Measurements from ENCODE around the gene AFF3. TPM values are rescaled to one million over a fixed set of nuclear protein-coding genes. Genes with fewer than 3 reads are reported as not detected.
A peak's percentile ranks its signal among the peaks of the same experiment; 100 is the strongest.

Gene AFF3
- total and polyA plus RNA-seq, 12 donors, result 0.39 to 16.9 (median 7.0) TPM

DNA sequence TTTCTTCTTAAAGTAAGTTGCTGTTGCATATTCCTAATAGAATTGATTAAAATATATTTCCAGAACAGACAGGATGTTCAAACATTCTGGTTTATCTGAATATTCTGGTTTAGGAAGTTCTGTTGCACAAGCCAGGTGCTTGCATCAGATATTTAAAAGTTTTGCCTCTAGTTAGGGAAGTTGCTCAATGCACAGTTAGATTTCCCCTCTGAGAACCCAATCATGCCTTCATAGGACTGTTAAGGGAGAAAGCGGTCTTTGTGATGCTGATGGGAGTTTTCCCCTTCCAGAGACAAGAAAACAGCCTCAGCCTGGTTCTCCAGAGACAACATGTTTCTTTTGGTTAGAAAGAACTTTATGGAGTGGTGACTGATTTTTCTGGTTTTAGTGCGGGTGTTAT is 587.0 kb downstream of the AFF3 start:
- Histone ChIP-seq H3K4me3 (no peak overlapping the region), H3K9me3 (no peaks in the 10 kb centered on the region), H3K36me3 (peaks cover 0 to 36% (median 0%) of the 10 kb centered on the region in 9 donors), H3K27me3 (no peaks in the 10 kb centered on the region), H3K4me1 (peaks cover 0 to 7% (median 0%) of the 10 kb centered on the region in 9 donors), H3K27ac (no peak overlapping the region)
- WGBS, 2 donors, result 85 to 90% methylated on average over 2 of the region's 2 CpGs
- no peak for ATAC-seq
- intact Hi-C loops (cut with DNase I), result loop anchor here (5.0 to 10.0 kb wide), 8 partner anchors 169 to 829 kb away; no protein-coding TSS in a partner anchor
- TF ChIP-seq, protein P1, sequence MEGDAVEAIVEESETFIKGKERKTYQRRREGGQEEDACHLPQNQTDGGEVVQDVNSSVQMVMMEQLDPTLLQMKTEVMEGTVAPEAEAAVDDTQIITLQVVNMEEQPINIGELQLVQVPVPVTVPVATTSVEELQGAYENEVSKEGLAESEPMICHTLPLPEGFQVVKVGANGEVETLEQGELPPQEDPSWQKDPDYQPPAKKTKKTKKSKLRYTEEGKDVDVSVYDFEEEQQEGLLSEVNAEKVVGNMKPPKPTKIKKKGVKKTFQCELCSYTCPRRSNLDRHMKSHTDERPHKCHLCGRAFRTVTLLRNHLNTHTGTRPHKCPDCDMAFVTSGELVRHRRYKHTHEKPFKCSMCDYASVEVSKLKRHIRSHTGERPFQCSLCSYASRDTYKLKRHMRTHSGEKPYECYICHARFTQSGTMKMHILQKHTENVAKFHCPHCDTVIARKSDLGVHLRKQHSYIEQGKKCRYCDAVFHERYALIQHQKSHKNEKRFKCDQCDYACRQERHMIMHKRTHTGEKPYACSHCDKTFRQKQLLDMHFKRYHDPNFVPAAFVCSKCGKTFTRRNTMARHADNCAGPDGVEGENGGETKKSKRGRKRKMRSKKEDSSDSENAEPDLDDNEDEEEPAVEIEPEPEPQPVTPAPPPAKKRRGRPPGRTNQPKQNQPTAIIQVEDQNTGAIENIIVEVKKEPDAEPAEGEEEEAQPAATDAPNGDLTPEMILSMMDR (IDR thresholded peaks at IDR 0.05), result no peak
- DNase-seq, result no peak

DNA sequence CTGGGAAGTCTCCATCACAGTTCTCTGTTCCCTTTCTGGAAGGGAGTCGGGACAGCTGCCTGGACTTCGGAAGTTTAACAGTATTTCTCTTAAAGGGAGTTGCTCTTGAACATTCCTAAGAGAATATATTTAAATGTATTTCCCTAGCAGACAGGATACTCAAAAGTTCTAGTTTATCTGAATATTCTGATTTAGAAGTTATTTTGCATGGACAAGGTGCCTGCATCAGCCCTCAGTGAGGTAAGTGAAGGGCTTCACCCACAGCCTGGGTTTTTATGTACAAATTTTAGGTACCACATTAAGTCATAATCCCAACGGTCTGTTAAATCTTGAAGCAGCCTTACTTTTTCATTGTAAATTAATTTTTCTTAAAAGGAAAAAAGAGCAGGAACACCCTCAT is 587.5 kb downstream of the AFF3 start:
- Histone ChIP-seq H3K27ac (no peak overlapping the region), H3K4me1 (peaks cover 0 to 7% (median 0%) of the 10 kb centered on the region in 9 donors), H3K27me3 (no peaks in the 10 kb centered on the region), H3K4me3 (no peak overlapping the region), H3K36me3 (peaks cover 0 to 40% (median 0%) of the 10 kb centered on the region in 9 donors), H3K9me3 (no peaks in the 10 kb centered on the region)
- ATAC-seq, result no peak
- intact Hi-C loops (cut with DNase I), result loop anchor here (5.0 to 10.0 kb wide), 8 partner anchors 170 to 830 kb away; no protein-coding TSS in a partner anchor
- TF ChIP-seq, protein P1 (IDR thresholded peaks at IDR 0.05), result no peak
- no peak for DNase-seq
- 67 to 72% methylated on average over 3 of the region's 3 CpGs for WGBS, 2 donors

DNA sequence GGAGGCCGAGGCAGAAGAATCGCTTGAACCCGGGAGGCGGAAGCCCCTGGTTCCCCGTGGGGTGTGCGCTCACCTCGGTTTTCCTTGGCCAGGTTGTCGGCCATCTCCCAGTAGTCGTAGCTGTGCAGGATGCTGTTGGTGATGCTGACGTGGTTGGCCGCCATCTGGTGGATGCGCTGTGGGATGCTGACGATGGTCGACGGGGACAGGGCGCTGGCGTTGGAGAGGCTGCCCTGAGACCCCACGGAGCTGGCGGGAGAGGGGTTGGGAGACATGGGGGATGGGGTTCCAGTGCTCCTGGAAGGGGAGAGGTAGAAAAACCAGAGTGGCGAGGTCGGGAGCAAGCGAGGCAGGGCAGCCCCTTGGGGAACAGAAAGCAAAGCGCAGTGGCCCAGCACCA is 588.2 kb downstream of the AFF3 start:
- peaks cover 0 to 5% (median 0%) of the 10 kb centered on the region in 9 donors for H3K4me1 ChIP-seq
- intact Hi-C loops (cut with DNase I), result loop anchor here in 2 of 10 donors (10.0 kb wide), 3 partner anchors 171 to 831 kb away; no protein-coding TSS in a partner anchor
- no peak overlapping the region for H3K4me3 ChIP-seq
- H3K36me3 ChIP-seq, result peaks cover 0 to 40% (median 0%) of the 10 kb centered on the region in 9 donors
- DNase-seq (no peak), ATAC-seq (no peak)
- no peaks in the 10 kb centered on the region for H3K9me3 ChIP-seq
- no peaks in the 10 kb centered on the region for H3K27me3 ChIP-seq
- 60% methylated on average over 23 of the region's 23 CpGs for WGBS, 2 donors
- no peak overlapping the region for H3K27ac ChIP-seq
- TF ChIP-seq, protein P1 (IDR thresholded peaks at IDR 0.05), result no peak

GRCh38 chr2:99552529-99552928 is 589.9 kb downstream of the AFF3 start:
- Histone ChIP-seq H3K9me3 (no peaks in the 10 kb centered on the region), H3K36me3 (peaks cover 0 to 40% (median 0%) of the 10 kb centered on the region in 9 donors), H3K27me3 (no peaks in the 10 kb centered on the region), H3K4me1 (peaks cover 0 to 4% (median 0%) of the 10 kb centered on the region in 9 donors), H3K27ac (no peak overlapping the region), H3K4me3 (no peak overlapping the region)
- DNase-seq (peak; percentile 53 to 56), ATAC-seq (peak in 7 of 8 donors; percentile 55 to 86 (median 78))
- 57 to 72% methylated on average over 2 of the region's 2 CpGs for WGBS, 2 donors
- TF ChIP-seq, protein P1 (IDR thresholded peaks at IDR 0.05), result peak in 2 of 9 donors; percentile 13 to 29
- intact Hi-C loops (cut with DNase I), result loop anchor here in 2 of 10 donors (10.0 kb wide), 3 partner anchors 172 to 832 kb away; no protein-coding TSS in a partner anchor
